NCI-H2196 treated with DMSO at 0.1 percent for 48 hours (cell line): ENCODE measurements around the gene SP6.

Experiments
- DNase-seq: peaks from one replicate; lab custom pipeline; 2025; ENCODE audit not compliant: unreplicated experiment; lab: John Stamatoyannopoulos, UW

SP6 gene

GRCh38 chr17:47879776-47880454 is 29.0 kb upstream of the SP6 start:
- DNase-seq, result no peak

- DNase-seq, result no peak
Observed at GRCh38 chr17:47879028-47879585, 28.1 kb upstream of the SP6 start.

GRCh38 chr17:47878203-47879027 is 27.5 kb upstream of the SP6 start:
- DNase-seq, result no peak

- no peak for DNase-seq
Observed at GRCh38 chr17:47877368-47878034, 26.5 kb upstream of the SP6 start.

GRCh38 chr17:47875011-47875985 is 24.3 kb upstream of the SP6 start:
- DNase-seq, result no peak

- DNase-seq, result no peak
Observed at GRCh38 chr17:47873200-47874090, 22.5 kb upstream of the SP6 start.

GRCh38 chr17:47872651-47873161 is 21.7 kb upstream of the SP6 start:
- no peak for DNase-seq

GRCh38 chr17:47872019-47872650 is 21.2 kb upstream of the SP6 start:
- no peak for DNase-seq

- DNase-seq, result no peak
Observed at GRCh38 chr17:47871048-47871447, 20.1 kb upstream of the SP6 start.

GRCh38 chr17:47870056-47870455 is 19.1 kb upstream of the SP6 start:
- DNase-seq, result no peak

GRCh38 chr17:47869114-47869513 is 18.2 kb upstream of the SP6 start:
- DNase-seq, result no peak

- DNase-seq, result no peak
Observed at GRCh38 chr17:47867813-47868533, 17.0 kb upstream of the SP6 start.

GRCh38 chr17:47866941-47867340 is 16.0 kb upstream of the SP6 start:
- DNase-seq, result no peak

GRCh38 chr17:47864791-47865216 is 13.8 kb upstream of the SP6 start:
- no peak for DNase-seq

- no peak for DNase-seq
Observed at GRCh38 chr17:47862621-47863440, 11.9 kb upstream of the SP6 start.

GRCh38 chr17:47860386-47860785 is 9.4 kb upstream of the SP6 start:
- no peak for DNase-seq
